HG03469 (cell line): ENCODE data around the gene APOBEC3A.
"Not testable (repeated sequence)": the region's sequence is repeated elsewhere in the genome, so short reads cannot be mapped to it uniquely, and the experiment has no call there.

Experiments used
- ATAC-seq: cut with Tn5 transposase; IDR thresholded peaks from one replicate; pipeline ENCODE4 v1.9.1; 2021; ENCODE audit warnings: mild to moderate bottlenecking, moderate library complexity, moderate number of reproducible peaks; ENCODE audit not compliant: unreplicated experiment

APOBEC3A gene

GRCh38 chr22:38977289-38977688, 19.9 kb downstream of the APOBEC3A start:
- ATAC-seq: not testable (repeated sequence)

- ATAC-seq: not testable (repeated sequence)
These were observed 23.2 kb downstream of the APOBEC3A start for GRCh38 chr22:38980587-38980986.

GRCh38 chr22:38981005-38981991, 23.9 kb downstream of the APOBEC3A start:
- no peak for ATAC-seq

DNA sequence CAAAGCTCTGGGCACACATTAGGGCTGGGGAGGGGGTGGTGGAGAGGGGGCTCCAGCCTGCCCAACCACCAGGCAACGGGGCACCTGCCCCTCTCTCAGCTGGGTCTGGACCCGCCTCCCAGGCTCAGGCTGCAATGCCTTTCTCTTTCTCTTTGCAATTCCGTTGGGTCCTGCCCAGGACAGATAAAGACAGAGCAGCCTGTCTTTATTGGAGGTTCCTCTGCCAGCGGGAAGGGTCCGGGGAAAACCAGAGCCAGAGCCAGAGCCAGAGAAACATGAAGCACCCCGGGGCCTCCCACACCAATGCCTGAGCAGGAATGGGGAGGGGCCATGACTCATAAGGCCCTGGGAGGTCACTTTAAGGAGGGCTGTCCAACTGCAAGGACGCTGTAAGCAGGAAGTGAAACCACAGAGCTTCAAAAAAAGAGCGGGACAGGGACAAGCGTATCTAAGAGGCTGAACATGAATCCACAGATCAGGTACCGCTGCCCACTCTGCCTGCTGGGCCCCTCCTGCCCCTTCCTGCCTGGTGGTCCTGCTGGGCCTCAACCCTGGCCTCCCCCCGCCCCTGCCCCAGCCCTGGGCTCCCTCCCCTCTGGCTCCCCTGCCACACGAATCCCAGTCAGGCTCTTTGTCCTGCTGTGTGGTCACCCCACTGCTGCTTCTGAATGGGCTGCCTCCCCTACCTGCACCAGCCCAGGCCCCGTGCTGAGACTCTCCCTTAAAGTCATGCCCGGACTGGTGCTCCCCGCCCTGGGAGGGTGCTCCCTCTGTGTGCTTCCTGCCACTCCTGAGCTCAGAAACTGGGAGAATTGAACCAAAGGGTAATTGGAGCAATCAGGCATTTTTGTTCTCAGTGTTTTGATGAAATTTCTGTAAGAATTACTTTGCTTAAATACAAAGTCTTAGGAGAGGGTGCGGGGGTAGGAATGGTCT, 24.9 kb downstream of the APOBEC3A start, which contains the start of gene APOBEC3B:
APOBEC3B (plus strand) TSS at position 356 of the 936 bp plus-strand sequence; CDS start at position 463, 107 bp downstream.
- peak; percentile 32 for ATAC-seq

DNA sequence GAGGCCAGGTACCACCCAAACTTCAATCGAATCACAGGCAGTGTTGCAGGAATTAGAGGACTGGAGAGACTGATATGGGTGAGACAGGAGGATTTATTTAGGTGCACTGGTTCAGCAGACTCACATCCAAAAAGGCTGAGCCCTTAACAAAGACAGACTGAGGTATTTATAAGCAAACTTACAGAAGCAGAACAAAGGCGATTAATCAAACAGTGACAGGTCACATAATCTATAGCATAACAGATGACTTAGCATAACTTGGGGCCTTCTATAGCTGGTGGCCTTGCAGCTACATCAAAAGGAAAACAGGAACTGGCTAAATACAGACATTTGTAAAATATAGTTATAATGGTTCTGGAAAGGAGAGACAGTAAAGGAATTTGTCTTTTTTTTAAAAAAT, 26.8 kb downstream of the APOBEC3A start:
- no peak for ATAC-seq

DNA sequence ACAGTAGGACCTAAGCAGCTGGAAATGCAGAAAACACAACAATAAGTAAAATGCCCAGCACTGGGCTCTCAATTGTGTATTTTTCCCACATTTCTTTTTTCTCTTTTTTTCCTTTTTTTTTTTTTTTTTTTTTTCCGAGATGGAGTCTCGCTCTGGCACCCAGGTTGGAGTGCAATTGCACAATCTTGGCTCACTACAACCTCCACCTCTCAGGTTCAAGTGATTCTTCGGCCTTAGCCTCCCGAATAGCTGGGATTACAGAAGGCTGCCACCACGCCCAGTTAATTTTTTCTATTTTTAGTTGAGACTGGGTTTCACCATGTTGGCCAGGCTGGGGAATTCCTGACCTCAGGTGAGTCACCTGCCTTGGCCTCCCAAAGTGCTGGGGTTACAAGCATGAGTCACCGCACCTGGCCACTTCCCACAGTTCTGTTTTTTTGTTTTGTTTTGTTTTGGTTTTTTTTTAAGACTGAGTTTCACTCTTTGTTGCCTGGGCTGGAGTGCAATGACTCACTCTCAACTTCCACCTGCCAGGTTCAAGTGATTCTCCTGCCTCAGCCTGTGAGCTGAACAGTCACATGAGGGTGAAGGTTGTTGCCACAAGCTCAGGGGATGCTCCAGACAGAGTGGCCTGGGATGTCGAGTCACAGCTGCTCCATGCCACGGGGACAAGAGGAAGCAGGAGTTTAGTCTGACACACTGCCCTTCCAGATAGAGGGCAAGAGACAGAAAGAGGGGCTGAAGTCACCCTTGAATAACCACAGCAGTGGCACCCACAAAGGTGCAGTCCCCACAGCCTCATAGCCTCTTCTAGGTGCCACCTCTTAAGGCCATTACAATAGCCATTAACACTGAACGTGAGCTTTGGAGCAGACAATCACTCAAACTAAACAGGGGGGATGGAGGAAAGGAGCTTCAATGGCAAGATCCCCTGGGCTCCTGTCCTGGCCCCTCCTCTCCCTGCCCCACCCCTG, 27.7 kb downstream of the APOBEC3A start:
- ATAC-seq: peak; percentile 53

GRCh38 chr22:38986629-38987028, 29.2 kb downstream of the APOBEC3A start:
- ATAC-seq: no peak

DNA sequence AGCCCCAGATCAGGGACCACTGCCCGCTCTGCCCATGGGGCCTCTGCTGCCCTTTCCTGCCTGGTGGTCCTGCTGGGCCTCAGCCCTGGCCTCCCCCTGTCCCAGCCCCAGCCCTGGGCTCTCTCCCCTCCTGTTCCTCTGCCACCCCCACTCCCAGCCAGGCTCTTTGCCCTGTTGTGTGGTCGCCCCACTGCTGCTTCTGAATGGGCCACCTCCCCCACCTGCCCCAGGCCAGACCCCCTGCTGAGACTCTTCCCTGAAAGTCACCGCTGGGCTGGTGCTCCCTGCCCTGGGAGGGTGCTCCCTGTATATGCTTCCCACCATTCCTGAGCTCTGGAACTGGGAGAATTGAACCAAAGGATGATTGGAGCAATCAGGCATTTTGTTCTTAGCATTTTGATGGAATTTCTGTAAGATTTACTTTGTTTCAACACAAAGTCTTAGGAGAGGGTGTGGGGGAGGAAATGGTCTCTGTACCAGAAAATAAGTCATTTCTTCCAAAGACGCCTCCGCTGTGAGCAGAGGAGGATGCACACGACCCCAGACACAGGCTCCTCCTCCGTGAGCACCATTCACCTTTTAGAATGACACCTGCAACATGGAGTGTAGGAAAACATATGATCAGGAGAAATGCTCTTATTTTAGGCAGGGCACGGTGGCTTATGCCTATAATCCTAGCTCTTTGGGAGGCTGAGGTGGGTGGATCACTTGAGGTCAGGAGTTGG, 29.9 kb downstream of the APOBEC3A start:
- ATAC-seq: no peak

DNA sequence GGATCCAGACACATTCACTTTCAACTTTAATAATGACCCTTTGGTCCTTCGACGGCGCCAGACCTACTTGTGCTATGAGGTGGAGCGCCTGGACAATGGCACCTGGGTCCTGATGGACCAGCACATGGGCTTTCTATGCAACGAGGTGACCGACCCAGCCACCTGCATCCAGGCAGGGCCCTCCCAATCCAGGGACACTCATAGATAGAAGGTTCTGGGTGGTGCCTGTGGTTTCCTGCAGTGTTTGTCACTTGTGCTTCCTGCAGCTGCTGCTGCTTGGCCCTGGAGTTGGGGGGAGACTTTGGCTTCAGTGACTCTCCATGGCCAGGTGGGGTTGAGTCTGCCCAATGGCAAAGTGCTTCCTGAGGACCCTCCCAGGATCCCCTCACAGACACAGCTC, 32.1 kb downstream of the APOBEC3A start:
- no peak for ATAC-seq

- not testable (repeated sequence) for ATAC-seq
These were observed 35.5 kb downstream of the APOBEC3A start for GRCh38 chr22:38992871-38993371.

GRCh38 chr22:38996105-38996504, 38.7 kb downstream of the APOBEC3A start:
- no peak for ATAC-seq

DNA sequence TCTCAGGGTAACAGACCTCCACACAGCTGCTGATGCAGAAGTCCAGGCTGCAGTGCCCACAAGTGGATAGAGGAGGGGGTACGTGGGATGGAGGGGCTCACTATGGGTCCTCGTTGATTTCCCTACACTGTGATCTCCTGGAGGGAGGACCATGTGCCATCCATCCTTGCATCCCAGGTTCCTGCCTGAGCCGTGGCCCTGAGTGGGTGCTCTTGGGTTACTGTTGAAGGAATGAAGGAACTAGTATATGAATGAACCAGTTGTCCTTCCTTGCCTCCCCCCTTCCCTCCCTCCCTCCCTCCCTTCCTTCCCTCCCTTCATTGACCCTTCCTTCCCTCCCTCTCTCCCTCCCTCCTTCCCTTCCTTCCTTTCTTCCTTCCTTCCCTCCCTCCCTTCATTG, 40.1 kb downstream of the APOBEC3A start:
- no peak for ATAC-seq

GRCh38 chr22:39003165-39003638, 45.8 kb downstream of the APOBEC3A start:
- no peak for ATAC-seq

GRCh38 chr22:39007177-39007576, 49.8 kb downstream of the APOBEC3A start:
- no peak for ATAC-seq

DNA sequence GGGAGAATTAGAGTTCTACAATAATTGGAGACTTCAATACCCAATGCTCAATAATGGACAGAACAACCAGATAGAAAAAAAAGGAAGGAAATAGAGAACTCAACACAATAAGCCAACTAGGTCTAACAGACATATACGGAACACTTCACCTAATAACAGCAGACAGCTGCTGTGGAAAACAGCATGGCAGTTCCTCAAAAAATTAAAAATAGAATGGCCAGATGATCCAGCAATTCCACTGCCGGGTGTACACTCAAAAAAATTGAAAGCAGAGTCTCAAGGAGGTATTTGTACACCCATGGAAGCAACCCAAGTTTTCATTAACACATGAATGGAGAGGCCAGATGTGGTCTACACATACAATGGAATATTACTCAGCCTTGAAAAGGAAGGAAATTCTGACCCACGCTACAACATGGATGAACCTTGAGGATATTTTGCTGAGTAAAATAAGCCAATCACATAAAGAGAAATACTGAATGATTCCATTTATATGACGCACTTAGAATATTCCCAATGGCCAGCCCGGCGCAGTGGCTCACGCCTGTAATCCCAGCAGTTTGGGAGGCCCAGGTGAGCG, 51.0 kb downstream of the APOBEC3A start:
- ATAC-seq: not testable (repeated sequence)

DNA sequence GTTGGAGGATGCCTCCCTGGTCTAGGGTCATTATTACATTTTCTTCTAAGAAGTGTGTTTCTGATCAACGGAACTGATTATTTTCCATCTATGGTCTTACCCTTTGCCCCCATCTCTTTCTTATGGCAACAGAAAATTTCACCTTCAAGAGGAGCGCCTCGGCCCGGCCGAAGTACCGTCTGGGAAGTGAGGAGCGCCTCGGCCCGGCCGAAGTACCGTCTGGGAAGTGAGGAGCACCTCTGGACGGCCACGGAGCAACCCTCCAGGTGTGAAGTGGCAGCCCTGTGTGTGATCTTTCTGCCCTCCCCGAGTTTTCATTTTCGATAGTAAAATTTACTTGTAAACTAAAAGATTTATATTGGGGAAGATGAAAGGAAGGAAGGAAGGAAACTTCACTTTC, 53.5 kb downstream of the APOBEC3A start:
- no peak for ATAC-seq
